C4-2B (cell line): ENCODE measurements around the gene ANO2.

Experiments
- H3K27ac ChIP-seq: fragments of 450-650 bp; 2 replicates; pipeline ENCODE4 v1.5.1; 2017
- CTCF ChIP-seq: fragments of 450-650 bp; conservative IDR thresholded peaks from 2 replicates; pipeline ENCODE4 v1.5.1; 2017; ENCODE audit warnings: mild to moderate bottlenecking
- ZFX ChIP-seq: fragments of 450-650 bp; IDR thresholded peaks from 2 replicates; pipeline ENCODE4 v1.6.1; 2017

The ANO2 gene

DNA sequence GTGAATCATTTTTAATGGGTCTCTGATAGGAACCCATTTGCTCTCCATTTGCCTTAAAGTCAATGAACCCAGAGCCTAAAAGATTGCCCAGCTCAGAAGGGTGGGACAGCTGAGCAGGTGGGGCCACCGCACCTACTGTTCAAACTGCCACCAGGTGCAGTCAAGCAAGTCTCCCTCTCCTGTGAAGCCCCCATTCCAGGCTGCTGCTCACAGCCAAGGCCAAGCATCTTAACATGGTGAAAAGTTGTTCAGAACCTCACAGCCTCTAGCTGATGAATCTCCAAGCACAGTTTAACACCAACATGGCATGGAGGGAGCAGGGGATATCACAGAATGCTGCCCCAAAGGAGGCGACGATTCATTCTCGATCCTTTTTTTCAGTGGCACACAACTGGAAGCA, 29.5 kb downstream of the ANO2 start:
- no peak for TF ChIP-seq CTCF
- no peak for TF ChIP-seq ZFX
- no peak overlapping the region for H3K27ac ChIP-seq

DNA sequence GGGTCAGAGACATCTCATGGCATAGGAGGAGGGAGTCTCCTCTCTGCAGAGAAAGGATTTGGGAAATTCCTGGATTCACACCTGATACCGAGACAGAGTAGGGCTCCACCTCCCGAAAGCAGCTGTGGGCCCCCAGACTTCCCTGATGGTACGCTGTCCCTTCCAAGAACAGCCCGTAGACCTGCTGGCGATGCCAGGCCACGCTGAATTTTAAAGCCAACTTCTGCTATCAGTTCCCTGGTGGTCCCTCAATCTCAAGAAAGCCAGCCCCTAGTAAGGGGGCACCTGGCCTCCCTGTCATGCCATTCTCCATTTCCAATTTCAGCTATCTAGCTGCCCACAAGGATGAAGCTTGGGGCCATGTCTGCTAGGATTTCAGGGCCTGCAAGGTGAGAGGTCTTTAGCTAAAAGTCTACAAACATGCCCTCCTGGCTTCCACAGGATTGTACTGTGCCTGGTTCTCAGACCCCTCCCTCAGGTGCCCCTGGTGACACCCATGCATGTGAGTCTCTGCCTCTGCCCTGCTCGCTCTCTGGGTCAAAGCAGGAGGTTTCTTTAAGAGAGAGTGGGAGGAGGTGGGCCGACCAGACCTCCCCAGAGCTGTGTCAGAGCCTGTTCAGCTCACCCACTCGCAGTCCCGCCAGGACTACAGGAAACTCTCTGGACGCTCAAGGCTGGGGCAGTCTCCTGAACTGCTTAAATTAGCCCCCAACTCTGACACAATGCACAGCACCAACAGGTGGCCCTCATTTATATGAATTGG, 30.5 kb downstream of the ANO2 start:
- no peak overlapping the region for H3K27ac ChIP-seq
- no peak for TF ChIP-seq ZFX
- no peak for TF ChIP-seq CTCF

GRCh38 chr12:5913387-5913786, 31.7 kb downstream of the ANO2 start:
- H3K27ac ChIP-seq, result no peak overlapping the region
- no peak for TF ChIP-seq CTCF
- no peak for TF ChIP-seq ZFX

- H3K27ac ChIP-seq, result no peak overlapping the region
- TF ChIP-seq CTCF (peak; percentile 59), ZFX (no peak)
Measured at GRCh38 chr12:5912437-5913334, 32.4 kb downstream of the ANO2 start.

DNA sequence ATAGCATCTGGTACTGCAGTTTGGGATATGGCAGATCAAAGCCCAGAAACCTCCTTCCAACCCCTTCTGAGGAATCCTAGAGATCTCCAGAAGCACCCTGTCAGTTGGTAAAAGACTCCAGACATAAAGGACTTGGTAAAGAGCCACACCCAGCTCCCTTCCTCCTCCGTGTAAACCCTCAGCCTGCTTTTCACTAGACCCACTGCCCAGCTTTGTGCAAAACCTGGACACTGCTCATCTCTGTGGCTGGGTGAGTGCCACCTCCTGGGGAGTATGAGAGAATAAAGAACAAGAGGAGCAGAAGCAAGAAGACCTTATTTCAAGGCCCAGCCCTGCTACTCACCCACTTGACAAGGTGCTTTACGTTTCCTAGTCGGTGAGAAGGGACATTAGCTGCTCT, 33.0 kb downstream of the ANO2 start:
- no peak overlapping the region for H3K27ac ChIP-seq
- no peak for TF ChIP-seq CTCF
- TF ChIP-seq ZFX, result no peak

GRCh38 chr12:5910790-5911548, 34.1 kb downstream of the ANO2 start:
- no peak for TF ChIP-seq CTCF
- TF ChIP-seq ZFX, result no peak
- H3K27ac ChIP-seq, result no peak overlapping the region
